Gastroesophageal sphincter (tissue), 3 donors: ENCODE data around the gene CNTNAP4.

Experiments used
- EP300 ChIP-seq: sonication (generic); formaldehyde crosslinking; IDR thresholded peaks from one replicate; pipeline ENCODE4 v1.6.1; 2017; ENCODE audit warnings: antibody characterized with exemption, mild to moderate bottlenecking
- POLR2A ChIP-seq, 2 donors: fragments of 450-650 bp; IDR thresholded peaks; one replicate each; pipeline ENCODE4 v1.6.1; 2017; ENCODE audit warnings: antibody characterized with exemption in 2 of 2, mild to moderate bottlenecking in 2 of 2, moderate library complexity in 1 of 2
- POLR2AphosphoS5 ChIP-seq: sonication (generic); formaldehyde crosslinking; IDR thresholded peaks from one replicate; pipeline ENCODE4 v1.6.1; 2017; ENCODE audit warnings: antibody characterized with exemption
- TF ChIP-seq, protein P1 (sequence below), 4 experiments: fragments of 200-600 bp in 2 of 4; fragments of 450-650 bp in 2 of 4; sonication (generic) in 1 of 4; IDR thresholded peaks; one replicate each; pipeline ENCODE4 v1.5.1; 2017 to 2019; ENCODE audit warnings: antibody characterized with exemption in 4 of 4, mild to moderate bottlenecking in 2 of 4, moderate library complexity in 2 of 4

DNA sequence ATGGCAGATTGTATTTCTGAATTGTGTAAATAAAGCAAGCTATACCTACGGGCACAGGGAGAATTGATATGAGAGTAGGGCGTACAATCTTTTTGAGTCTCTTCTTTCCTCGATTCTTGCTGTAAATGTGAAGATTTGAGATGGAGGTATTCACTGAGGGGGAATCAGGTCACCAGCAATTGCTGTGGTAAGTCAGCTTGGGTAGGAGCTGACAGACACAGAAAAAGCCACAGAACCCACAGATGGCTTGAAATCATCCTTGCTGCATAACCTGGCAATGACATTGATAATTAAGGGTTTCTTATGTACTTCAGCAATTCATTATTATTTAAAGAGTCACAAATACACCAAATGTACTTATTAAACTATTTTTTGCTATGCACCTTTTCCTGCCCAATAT is 164.2 kb downstream of the CNTNAP4 start:
- TF ChIP-seq, protein P1, sequence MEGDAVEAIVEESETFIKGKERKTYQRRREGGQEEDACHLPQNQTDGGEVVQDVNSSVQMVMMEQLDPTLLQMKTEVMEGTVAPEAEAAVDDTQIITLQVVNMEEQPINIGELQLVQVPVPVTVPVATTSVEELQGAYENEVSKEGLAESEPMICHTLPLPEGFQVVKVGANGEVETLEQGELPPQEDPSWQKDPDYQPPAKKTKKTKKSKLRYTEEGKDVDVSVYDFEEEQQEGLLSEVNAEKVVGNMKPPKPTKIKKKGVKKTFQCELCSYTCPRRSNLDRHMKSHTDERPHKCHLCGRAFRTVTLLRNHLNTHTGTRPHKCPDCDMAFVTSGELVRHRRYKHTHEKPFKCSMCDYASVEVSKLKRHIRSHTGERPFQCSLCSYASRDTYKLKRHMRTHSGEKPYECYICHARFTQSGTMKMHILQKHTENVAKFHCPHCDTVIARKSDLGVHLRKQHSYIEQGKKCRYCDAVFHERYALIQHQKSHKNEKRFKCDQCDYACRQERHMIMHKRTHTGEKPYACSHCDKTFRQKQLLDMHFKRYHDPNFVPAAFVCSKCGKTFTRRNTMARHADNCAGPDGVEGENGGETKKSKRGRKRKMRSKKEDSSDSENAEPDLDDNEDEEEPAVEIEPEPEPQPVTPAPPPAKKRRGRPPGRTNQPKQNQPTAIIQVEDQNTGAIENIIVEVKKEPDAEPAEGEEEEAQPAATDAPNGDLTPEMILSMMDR (IDR thresholded peaks at IDR 0.05), result no peak
- TF ChIP-seq EP300 (no peak), POLR2AphosphoS5 (no peak), POLR2A (IDR thresholded peaks at IDR 0.05) (no peak)
